Gastrocnemius medialis (tissue), 4 donors: ENCODE data around the gene ERC1. TPM values are rescaled to one million over a fixed set of nuclear protein-coding genes. Genes with fewer than 3 reads are reported as not detected.
A peak's percentile ranks its signal among the peaks of the same experiment; 100 is the strongest.

ENCODE experiments used
- ATAC-seq, 2 donors: fragments of 150-250 bp; one replicate each; pipeline ENCODE4 v1.9.1; 2016
- DNase-seq, 2 donors: peaks; one replicate each; pipeline ENCODE4 v3.0.0-alpha.2; 2019
- H3K27ac ChIP-seq, 4 donors: fragments of 200-600 bp; sonication (generic); 1 replicate in 1 of 4; 2 replicates in 3 of 4; pipeline ENCODE4 v1.5.1; 2016 to 2018; ENCODE audit warnings: mild to moderate bottlenecking in 2 of 4, moderate library complexity in 1 of 4
- H3K27me3 ChIP-seq, 3 donors: fragments of 200-600 bp; sonication (generic) in 2 of 3; 1 replicate in 1 of 3; 2 replicates in 2 of 3; pipeline versions ENCODE4 v1.5.1 to v1.6.0; 2016 to 2019; ENCODE audit warnings: mild to moderate bottlenecking in 1 of 3, moderate library complexity in 1 of 3
- H3K36me3 ChIP-seq, 2 donors: fragments of 200-600 bp; sonication (generic) in 1 of 2; one replicate each; pipeline ENCODE4 v1.5.1; 2017 to 2018
- H3K4me1 ChIP-seq, 2 donors: fragments of 200-600 bp; sonication (generic) in 1 of 2; one replicate each; pipeline ENCODE4 v1.5.1; 2016 to 2017; ENCODE audit warnings: mild to moderate bottlenecking in 2 of 2
- H3K4me3 ChIP-seq, 4 donors: fragments of 200-600 bp; sonication (generic) in 3 of 4; 1 replicate in 1 of 4; 2 replicates in 3 of 4; pipeline ENCODE4 v1.5.1; 2016 to 2019; ENCODE audit warnings: mild to moderate bottlenecking in 2 of 4
- H3K9me3 ChIP-seq, 3 donors: fragments of 200-600 bp; sonication (generic) in 2 of 3; 1 replicate in 1 of 3; 2 replicates in 2 of 3; pipeline ENCODE4 v1.5.1; 2016 to 2019
- POLR2A ChIP-seq, 2 donors: fragments of 450-650 bp; IDR thresholded peaks; one replicate each; pipeline ENCODE4 v1.6.1; 2017; ENCODE audit warnings: antibody characterized with exemption in 2 of 2, mild to moderate bottlenecking in 2 of 2, moderate library complexity in 2 of 2
- in situ Hi-C, 4 donors: fragments of 200-750 bp; cut with MboI; loops; one replicate each; pipeline versions ENCODE4 v1.15.0 to v1.8.0; 2017; ENCODE audit warnings: low sequenced_read_pairs in 4 of 4
- intact Hi-C: fragments of 100-400 bp; cut with DNase I; formaldehyde crosslinking; loops from one replicate; pipeline ENCODE4 v1.15.1; 2023; ENCODE audit warnings: low total_unique reads
- total RNA-seq, 4 donors: library from RNA; depleted of rRNA; stranded (reverse); fragments of >200 nt; gene quantifications; one replicate each; pipeline versions ENCODE4 v1.1.0 to v1.2.3, GENCODE V29; 2016
- TF ChIP-seq, protein P1 (sequence below), 5 experiments: fragments of 450-650 bp in 3 of 5; fragments of 200-600 bp in 2 of 5; sonication (generic) in 2 of 5; IDR thresholded peaks in 4 of 5; conservative IDR thresholded peaks in 1 of 5; 1 replicate in 4 of 5; 2 replicates in 1 of 5; pipeline ENCODE4 v1.5.1; 2016 to 2019; ENCODE audit warnings: antibody characterized with exemption in 5 of 5, mild to moderate bottlenecking in 3 of 5, moderate library complexity in 3 of 5

ERC1 gene
- total RNA-seq, 4 donors from 2014 or later: 20.3 to 39.1 (median 23.5) TPM

DNA sequence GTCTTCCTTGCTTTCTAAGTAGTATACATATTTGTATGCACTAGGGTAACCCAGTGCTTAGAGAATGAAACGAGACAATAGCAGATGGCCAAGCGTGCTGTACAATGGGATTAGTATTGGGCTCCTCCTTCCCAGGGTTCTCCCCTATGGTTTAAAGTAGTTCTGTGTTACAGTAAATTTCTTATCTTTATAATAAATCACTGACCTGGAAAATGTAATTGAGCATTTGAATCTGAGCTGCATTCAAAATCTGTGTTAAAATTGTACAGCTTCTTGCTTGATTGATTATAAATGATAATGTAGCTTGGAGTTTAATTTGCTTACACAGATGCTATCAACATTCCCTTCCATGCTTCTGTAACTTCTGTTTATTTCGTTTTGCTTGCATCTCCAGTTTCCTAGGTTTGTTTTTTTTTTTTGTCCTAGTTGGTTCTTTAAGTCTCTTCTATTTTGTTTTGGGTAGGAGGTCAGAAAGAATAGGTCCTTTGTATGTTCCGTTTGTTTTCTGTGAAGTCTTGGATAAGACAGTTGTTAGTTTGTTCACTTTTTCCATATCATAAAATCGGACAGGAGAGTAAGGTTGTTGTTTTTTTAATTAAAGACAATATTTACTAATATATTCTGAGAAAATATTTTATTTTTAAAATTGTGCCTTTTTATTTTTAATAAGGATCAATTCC, 171.2 kb downstream of the ERC1 start:
- DNase-seq (no peak), ATAC-seq (no peak)
- H3K27ac ChIP-seq: no peak overlapping the region
- peaks cover 0 to 4% of the 10 kb centered on the region in 2 donors for H3K4me1 ChIP-seq
- peaks cover 0 to 6% of the 10 kb centered on the region in 2 donors for H3K36me3 ChIP-seq
- intact Hi-C loops: no loop called here
- H3K4me3 ChIP-seq: no peak overlapping the region
- H3K27me3 ChIP-seq: no peaks in the 10 kb centered on the region
- in situ Hi-C loops: no loop called here
- TF ChIP-seq, protein P1, sequence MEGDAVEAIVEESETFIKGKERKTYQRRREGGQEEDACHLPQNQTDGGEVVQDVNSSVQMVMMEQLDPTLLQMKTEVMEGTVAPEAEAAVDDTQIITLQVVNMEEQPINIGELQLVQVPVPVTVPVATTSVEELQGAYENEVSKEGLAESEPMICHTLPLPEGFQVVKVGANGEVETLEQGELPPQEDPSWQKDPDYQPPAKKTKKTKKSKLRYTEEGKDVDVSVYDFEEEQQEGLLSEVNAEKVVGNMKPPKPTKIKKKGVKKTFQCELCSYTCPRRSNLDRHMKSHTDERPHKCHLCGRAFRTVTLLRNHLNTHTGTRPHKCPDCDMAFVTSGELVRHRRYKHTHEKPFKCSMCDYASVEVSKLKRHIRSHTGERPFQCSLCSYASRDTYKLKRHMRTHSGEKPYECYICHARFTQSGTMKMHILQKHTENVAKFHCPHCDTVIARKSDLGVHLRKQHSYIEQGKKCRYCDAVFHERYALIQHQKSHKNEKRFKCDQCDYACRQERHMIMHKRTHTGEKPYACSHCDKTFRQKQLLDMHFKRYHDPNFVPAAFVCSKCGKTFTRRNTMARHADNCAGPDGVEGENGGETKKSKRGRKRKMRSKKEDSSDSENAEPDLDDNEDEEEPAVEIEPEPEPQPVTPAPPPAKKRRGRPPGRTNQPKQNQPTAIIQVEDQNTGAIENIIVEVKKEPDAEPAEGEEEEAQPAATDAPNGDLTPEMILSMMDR (IDR thresholded peaks at IDR 0.05 in 4 of 5, conservative IDR thresholded peaks at IDR 0.05 in 1 of 5): no peak
- TF ChIP-seq POLR2A (IDR thresholded peaks at IDR 0.05): no peak
- no peaks in the 10 kb centered on the region for H3K9me3 ChIP-seq

DNA sequence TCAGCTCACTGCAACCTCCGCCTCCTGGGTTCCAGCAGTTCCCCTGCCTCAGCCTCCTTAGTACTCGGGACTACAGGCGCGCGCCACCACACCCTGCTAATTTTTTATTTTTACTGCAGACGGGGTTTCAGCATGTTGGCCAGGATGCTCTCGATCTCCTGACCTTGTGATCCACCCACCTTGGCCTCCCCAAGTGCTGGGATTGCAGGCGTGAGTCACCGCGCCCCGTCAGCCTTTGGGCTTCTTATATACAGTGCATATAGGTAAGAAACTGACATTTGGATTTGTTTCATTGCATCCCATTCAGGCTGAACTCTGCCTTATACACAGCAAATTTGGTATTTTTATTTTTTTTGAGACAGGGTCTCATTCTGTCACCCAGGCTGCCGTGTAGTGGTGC, 176.8 kb downstream of the ERC1 start:
- DNase-seq (no peak), ATAC-seq (no peak)
- peaks cover 0 to 7% of the 10 kb centered on the region in 2 donors for H3K36me3 ChIP-seq
- in situ Hi-C loops: no loop called here
- H3K27me3 ChIP-seq: no peaks in the 10 kb centered on the region
- H3K27ac ChIP-seq: no peak overlapping the region
- no peak overlapping the region for H3K4me3 ChIP-seq
- H3K4me1 ChIP-seq: peaks cover 15 to 27% of the 10 kb centered on the region in 2 donors
- H3K9me3 ChIP-seq: no peaks in the 10 kb centered on the region
- intact Hi-C loops: no loop called here
- no peak for TF ChIP-seq POLR2A (IDR thresholded peaks at IDR 0.05)
- TF ChIP-seq, protein P1 (IDR thresholded peaks at IDR 0.05 in 4 of 5, conservative IDR thresholded peaks at IDR 0.05 in 1 of 5): no peak

DNA sequence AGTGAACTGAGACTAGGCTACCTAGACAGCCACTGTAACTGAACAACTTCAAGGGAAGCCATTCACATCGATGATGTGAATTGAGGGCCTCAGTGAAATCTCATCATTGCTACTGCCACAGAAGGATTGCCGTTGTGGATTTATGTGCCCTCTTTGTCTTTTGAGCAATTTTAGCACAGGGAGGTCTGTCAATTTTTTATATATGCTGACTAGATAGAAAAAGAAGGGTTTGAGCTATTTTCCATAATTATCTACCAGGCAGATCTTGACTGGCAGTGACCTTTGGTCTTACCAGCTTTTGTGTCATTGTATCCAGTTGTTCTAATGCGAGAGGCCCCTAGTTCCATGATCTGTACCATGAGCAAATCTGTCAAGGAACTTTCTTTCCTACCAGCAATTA, 179.4 kb downstream of the ERC1 start:
- no peaks in the 10 kb centered on the region for H3K27me3 ChIP-seq
- in situ Hi-C loops (no loop called here), intact Hi-C loops (no loop called here)
- TF ChIP-seq POLR2A (IDR thresholded peaks at IDR 0.05): no peak
- TF ChIP-seq, protein P1 (IDR thresholded peaks at IDR 0.05 in 4 of 5, conservative IDR thresholded peaks at IDR 0.05 in 1 of 5): no peak
- no peak overlapping the region for H3K4me3 ChIP-seq
- peaks cover 20 to 31% of the 10 kb centered on the region in 2 donors for H3K4me1 ChIP-seq
- DNase-seq (no peak), ATAC-seq (no peak)
- H3K27ac ChIP-seq: no peak overlapping the region
- H3K36me3 ChIP-seq: peaks cover 0 to 7% of the 10 kb centered on the region in 2 donors
- no peaks in the 10 kb centered on the region for H3K9me3 ChIP-seq

DNA sequence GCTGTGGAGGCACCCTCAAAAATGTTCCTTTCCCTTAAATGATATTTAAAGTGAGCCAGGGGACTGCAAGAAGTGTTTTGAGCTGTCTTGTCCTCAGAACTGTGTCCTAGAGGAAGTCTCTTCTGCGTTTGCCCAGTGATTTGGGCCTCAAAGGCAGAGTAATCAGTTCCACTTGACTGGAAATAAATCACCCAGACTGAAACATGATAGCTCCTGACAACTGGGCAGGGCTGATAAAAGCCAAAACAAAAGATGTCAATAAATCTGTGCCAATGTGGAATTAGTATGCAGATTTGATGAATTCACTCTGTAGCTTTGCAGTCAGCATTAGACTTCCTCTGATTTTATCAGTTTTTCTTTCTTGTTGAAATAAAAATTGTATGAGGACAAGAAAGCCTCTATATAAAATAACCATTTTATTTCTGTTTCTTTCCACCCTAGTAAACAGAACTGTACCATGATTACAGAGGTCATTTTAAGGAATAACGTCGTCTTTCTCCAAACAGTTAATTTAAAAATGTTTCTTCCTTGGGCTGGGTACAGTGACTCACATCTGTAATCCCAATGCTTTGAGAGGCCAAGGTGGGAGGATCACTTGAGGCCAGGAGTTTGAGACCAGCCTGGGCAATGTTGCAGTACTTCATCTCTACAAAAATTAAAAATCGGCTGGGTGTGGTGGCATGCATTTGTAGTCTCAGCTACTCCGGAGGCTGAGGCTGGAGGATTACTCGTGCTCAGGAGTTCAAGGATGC, 180.8 kb downstream of the ERC1 start:
- H3K27ac ChIP-seq: peak overlapping the region in 3 of 4 donors; percentile 2 to 51 (median 50)

More for the DNA sequence above, 180.8 kb downstream of the ERC1 start:
- Histone ChIP-seq H3K9me3 (no peaks in the 10 kb centered on the region), H3K4me1 (peaks cover 20 to 31% of the 10 kb centered on the region in 2 donors), H3K36me3 (peaks cover 0 to 7% of the 10 kb centered on the region in 2 donors), H3K4me3 (no peak overlapping the region), H3K27me3 (no peaks in the 10 kb centered on the region)
- no peak for DNase-seq
- peak in 1 of 2 donors; percentile 81 for ATAC-seq
- in situ Hi-C loops (no loop called here), intact Hi-C loops (no loop called here)
- TF ChIP-seq POLR2A (IDR thresholded peaks at IDR 0.05): no peak
- TF ChIP-seq, protein P1 (IDR thresholded peaks at IDR 0.05 in 4 of 5, conservative IDR thresholded peaks at IDR 0.05 in 1 of 5): no peak
